HG03108 (cell line): Measurements from ENCODE around the gene POLL.
A peak's percentile ranks its signal among the peaks of the same experiment; 100 is the strongest.
"Not testable (repeated sequence)": the region's sequence is repeated elsewhere in the genome, so short reads cannot be mapped to it uniquely, and the experiment has no call there.

ENCODE experiments used
- ATAC-seq: cut with Tn5 transposase; IDR thresholded peaks from one replicate; pipeline ENCODE4 v1.9.1; 2021; ENCODE audit warnings: moderate library complexity; ENCODE audit not compliant: unreplicated experiment

The POLL gene

DNA sequence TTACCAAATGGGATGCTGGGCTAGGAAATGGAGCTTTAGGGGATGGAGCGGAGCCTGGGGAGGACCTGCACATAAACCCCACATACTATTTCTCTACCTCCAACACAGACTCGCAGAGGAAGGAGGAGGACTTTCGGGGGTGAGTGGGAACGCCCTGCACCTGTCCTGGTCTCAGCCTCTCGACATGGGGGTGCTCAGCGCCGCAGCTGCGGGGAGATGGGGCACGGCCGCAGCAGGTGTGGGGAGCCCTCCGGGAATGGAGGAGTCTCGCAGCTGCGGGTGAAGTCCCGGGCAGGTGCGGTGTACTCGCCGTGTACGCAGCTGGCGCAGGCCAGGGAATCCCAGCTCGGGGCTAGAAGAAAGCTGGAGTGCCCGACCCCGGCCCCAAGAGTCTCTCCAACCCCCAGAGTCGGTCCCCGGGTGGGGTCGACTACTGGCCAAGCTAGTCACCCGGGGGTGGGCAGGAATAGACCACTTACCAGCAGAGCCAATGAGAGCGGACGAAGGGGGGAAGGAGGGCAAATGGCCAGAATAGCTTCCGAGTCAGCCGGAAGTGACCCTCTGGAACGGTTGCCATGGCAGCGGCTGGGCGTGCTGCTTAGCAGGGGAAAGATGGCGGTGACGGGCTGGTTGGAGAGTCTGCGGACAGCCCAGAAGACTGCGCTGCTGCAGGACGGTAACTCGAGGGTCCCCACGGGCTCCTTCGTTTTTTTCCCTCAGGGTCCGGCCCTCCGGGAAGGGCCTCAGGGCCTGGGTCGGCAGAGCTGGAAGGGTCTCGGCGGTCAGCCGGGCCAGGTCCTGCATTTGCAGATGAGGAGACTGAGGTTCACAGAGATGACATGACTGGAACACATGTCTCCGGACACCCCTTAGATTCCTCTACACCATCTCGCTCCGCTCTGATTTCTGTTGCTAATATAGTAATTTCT, at the start of gene POLL, which contains the start of gene DPCD:
Gene POLL, minus strand, starts transcription at position 533 of the 929 bp plus-strand sequence. CDS start 897 bp downstream, outside the sequence.
Gene DPCD, plus strand, starts transcription at position 597 of the 929 bp plus-strand sequence. Its CDS starts 16 bp downstream, at position 613.
- ATAC-seq = peak; percentile 96

- ATAC-seq = not testable (repeated sequence)
These were observed 45.5 kb upstream of the POLL start for GRCh38 chr10:101633510-101633909.

DNA sequence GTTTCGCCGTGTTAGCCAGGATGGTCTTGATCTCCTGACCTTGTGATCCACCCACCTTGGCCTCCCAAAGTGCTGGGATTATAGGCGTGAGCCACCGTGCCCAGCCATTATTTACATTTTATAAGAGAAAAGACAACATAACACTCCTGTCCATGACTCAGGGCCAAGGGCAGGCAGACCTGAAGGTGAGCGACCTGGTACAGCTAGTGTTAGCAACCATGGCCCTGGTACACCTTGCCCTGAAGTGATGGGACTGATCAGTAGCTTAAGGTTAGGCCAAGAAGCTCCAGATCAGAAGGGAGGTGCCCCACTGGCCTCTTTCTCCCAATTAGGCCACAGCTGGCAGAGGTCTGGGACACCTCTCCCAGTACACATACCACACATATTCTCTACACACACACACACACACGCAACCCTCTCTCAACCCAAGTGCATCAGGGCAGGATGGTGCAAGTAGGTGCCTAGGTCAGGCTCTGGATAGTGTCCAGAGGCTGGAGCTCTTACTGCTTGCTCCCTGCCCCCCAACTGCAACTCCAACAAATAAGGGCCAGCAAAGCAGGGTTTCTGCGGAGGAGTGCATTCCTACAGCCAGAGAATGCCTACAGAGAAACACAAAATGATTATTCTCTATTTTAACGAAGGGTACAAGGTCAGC, 43.9 kb upstream of the POLL start:
- no peak for ATAC-seq

DNA sequence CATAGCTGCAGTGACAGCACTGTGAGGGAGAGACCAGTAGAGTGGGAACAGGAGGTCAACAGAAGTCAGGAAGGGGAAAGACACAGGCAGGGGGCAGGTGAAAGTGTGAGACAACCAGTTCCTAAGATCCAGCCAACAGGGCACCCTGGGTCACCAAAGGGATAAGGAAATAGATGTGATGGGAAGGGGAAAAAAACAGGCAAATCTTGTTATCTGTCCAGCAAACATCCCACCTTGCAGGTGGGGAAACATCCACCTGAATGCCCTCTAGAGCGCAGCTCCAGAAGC, 42.5 kb upstream of the POLL start:
- ATAC-seq = no peak

DNA sequence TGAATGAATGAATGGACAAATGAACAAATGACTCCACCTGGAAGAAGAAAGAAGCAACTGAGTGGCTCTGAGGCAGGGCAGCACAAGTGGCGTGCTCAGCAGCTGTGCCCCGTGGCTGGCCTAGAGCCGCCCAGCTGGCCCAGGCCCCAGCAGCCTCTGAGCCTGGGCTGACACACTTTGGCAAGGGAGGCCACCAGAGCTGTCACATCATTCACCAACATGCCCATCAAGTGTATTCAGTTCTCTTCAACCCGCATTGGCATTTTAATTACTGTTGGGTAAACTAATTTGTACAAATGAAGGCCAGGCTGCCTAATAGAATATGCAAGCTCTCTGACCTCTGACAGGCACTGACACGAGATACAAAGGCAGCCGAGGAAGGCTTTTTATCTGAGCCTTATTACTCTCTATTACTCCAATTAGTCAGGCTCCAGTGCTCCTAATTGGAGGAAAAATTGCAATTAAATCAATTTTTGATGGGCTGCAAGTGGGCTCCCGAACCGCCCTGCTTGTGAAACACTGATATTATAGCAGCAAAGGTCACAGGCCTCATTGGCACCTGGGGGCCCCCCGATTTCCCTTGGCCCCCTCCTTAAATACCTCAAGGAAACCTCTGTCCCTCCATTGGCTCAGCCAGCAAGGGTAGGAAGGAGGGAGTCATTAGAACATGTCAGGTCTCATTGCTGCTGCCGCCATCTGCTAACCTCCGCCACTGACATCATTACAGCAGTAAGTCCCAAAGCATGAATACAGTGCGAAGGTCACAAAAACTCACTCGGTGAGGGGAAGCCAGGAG, 42.0 kb upstream of the POLL start:
- no peak for ATAC-seq

GRCh38 chr10:101625821-101626412, 37.9 kb upstream of the POLL start:
- ATAC-seq = no peak

- ATAC-seq = no peak
These were observed 36.6 kb upstream of the POLL start for GRCh38 chr10:101624526-101625102.

GRCh38 chr10:101623528-101623927, 35.5 kb upstream of the POLL start:
- no peak for ATAC-seq

GRCh38 chr10:101619983-101620382, 31.9 kb upstream of the POLL start:
- ATAC-seq = no peak

GRCh38 chr10:101618871-101619270, 30.8 kb upstream of the POLL start:
- ATAC-seq = no peak

DNA sequence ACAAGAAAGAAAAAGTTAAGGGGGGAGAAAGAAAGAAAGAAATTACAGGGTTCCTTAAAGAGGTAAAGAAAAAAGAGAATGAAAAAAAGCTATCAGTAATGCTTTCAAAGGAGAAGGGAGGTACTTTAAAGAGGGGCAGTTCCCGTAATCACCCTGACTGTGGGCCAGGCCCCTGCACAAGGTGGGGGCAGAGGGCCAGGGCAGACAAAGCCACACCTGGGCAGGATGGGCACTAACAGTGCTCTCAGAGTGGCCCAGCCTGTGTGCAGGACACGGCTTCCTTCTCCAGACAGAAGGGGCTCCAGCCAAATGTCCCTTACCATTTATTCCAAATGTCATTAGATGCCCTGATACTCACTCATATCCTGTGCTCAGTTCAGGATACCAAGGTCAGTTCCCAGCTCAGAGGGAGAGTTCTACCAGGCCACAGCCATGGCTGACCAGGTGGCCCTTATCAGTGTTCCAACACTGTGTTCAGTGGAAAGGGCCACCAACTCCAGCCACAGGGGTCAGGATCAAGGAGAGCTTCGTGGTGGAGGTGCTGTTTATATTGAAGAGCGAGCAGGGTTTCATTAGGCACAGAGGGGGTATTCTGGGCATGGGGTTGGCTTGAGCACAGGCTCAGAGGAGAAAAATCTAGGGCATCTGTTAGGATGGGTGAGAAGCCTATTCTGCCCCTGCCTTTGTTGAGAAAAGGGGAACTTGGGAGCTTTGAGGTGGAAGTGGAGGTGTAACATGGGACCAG, 29.9 kb upstream of the POLL start:
- ATAC-seq = no peak

DNA sequence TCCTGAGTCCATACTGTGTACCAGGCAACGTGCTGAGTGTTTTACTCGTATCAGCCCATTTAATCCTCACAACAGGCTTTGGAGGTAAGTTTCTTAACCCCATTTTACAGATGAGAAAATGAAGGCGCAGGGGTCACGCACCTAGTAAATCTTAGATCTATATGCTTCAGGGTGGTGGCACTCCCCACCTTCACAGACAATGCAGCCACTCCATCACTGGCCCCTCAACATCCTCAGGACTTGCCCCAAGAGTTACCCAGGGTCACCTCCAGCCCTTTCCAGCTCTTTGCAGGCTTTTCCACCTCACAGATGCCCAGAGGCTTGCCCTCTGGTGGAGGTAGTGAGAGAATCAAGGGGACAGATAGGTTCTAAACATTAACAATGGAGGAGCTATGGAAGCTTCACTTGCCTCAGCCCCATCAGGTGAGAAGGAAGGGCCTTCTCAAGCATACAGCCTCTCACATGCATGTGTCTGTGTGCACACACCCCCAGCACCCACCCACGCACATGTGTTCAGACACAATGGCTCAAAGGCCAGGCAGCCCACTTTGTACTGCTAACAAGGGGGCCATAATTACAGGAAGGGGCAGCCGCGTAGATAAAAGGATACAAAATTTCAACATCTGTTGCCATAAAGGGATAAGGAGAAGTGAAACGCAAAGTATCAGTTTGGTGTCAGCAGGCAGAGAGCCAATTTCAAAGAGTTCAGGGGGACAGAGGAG, 29.2 kb upstream of the POLL start:
- ATAC-seq = no peak

DNA sequence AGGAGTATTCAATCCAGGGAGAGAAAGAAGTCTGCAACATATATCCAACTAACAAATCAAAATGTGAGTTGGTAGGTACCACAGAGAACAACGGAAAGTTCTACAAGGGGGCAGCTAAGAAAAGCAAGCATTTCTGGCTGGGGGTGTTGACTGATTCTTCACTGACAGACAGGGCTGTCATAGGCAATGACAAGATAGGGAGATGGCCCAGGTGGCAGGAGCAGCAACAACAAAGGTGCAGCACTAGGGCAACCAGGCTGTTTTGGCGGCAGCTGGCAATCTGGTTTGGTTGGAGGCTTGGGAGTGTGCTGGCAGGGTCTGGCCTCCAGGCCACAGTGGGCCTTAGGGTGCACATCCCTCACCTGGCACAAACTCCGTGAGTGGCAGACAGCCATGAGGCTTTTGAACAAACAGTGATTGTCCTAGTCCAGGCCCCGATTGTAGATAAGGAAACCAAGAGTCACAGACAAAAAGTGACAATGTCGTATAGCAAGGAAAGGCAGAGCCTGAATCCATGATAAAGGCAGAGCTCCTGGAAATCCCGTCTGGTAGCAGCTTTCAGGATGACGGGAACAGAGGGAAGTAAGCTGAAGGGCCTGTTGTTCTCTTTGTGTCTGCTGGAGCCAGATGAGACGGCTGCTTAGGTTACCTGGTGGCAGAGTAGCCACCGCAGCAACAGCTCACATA, 28.5 kb upstream of the POLL start:
- no peak for ATAC-seq

DNA sequence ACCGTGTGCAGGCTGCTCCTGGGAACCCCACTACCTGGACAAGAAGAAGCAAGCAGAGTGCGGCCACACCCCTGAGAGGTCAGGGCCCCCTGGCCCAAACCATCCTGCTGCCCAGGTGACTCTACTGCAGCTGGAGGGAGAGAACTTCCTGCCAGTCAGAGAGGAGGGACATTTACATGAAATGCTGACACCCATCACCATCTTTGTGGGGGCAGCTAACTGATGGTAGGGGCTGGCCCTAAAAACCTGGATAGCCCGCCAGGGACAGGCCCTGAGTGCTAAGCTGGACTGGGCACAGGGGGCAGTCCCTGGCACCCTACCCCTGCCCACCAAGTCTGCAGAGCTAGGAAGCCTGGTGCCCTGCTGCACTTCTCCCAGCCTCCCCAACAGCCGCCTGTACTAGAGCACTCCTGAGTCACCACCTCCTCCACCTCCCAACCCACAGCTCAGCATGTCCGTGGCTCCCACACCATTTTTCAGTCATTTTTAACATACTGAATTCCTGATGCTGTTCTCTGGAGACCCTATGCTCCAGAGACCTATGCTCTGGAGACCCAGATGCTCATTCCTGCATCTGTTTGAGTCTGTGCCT, 27.6 kb upstream of the POLL start:
- no peak for ATAC-seq

GRCh38 chr10:101614663-101615524, 26.8 kb upstream of the POLL start:
- no peak for ATAC-seq

- no peak for ATAC-seq
These were observed 25.6 kb upstream of the POLL start for GRCh38 chr10:101613646-101614045.

DNA sequence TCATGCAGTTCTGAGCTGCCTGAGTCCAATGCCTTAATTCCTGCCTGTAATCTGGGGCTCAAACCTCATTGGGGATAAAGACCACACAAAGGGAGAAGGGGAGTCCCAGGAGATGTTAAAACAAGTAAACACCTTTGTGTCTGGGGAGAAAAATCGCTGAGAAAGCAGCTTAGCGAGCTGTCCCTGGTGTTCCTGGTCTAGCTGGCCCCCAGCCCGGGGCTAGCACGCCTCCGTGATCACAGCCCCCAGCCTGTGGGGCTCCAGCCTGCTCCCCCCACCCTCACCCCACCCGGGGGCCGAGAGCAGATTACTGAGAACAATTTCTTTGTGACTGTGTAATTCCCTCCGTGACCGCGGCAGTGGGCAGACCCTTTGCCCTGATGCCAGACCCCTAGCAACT, 24.8 kb upstream of the POLL start:
- ATAC-seq = no peak
